GM18508 (cell line): ENCODE measurements around the gene PPP2R5C.

Experiments used
- ATAC-seq: cut with Tn5 transposase; IDR thresholded peaks from one replicate; pipeline ENCODE4 v1.9.1; 2021; ENCODE audit warnings: moderate number of reproducible peaks; ENCODE audit not compliant: insufficient read depth, unreplicated experiment

PPP2R5C gene

DNA sequence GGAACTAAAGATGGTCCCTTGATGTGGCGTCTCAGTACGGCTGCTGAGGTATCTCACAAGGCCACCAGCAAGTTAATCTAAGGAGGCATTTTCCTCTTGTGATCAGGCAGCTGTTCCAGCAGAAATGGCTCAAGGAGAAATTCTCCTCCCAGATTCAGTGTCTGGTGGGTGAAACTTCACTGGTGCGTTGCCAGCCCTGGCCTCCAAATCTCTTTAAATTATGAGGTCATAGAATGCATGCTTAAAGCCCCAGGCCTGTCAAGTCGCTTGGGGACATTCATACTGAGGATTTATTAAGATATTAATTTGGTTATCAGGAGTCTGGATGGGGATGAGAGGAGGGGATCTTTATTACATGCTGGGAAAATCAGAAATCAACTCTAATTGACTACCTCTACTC is 72.9 kb downstream of the PPP2R5C start:
- ATAC-seq: no peak

DNA sequence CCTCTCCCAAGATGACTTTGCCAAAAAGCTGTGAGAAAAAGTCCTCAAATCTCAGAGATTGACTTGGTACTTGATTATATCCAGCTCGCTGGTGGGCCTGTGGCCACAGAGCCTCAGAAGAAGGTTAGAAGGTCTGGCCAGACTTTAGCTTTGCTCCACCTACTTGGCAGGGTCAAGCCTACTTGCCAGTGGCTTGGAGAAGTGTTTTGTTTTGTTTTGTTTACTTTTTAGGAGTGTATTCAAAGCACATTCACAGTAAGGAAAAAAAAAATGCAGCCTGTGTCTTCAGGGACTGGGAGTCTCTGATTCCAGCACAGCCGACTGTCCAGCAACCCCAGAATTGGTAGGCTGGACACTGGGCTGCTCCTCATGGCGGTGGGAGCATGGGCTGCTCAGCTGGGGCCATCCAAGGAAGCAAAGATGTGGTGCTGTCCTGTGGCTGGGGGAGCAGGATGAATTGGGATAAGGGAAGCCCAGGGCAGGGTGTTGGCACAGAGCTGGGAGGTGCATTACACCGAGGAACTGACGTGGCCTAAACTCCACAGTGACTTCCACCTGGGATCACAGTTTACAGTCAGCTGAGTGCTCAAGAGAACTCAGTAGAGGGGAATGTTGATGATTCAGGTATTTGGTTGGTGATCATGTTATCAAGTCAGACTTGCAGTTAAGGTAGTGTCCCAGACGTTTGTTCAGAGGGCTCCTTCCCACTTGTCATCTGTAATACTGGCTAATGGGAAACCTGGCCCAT is 73.5 kb downstream of the PPP2R5C start:
- ATAC-seq: no peak

DNA sequence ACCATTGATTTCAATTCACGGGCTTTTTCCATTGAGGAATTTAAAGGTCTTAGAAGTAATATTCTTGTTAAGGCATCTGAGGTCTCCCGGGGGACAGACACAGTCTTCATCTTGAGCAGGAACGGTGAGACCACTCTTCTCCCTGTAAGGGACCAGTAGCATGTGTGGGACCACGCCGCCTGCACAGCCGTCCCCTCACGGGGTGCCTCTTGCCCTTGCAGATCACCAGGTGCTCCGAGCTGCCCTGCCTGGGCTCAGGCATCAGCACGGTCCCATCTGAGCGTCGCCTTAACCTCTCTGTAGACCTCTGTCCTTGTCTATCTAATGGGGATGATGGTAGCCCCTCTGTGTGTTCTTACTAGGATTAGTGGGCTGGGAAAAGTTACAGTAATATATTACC is 74.1 kb downstream of the PPP2R5C start:
- ATAC-seq: no peak

DNA sequence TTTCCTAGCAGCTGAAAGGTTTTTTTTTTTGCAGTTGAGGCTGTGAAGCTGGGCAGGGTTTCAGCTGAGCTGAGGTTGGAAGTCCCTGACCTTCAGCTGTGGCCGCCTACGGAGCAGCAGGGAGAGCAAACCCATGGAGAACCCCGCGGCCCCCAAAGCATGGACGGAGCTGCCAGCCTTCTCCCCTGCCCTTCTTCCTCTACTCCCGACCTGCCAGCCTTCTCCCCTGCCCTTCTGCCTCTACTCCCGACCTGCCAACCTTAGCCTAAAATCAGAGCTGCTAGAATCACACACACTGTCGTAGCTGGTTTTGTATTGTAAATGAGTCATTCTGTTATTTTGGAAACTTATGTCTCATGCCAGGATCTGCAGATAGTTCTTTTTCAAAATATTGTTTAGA is 74.6 kb downstream of the PPP2R5C start:
- ATAC-seq: no peak

DNA sequence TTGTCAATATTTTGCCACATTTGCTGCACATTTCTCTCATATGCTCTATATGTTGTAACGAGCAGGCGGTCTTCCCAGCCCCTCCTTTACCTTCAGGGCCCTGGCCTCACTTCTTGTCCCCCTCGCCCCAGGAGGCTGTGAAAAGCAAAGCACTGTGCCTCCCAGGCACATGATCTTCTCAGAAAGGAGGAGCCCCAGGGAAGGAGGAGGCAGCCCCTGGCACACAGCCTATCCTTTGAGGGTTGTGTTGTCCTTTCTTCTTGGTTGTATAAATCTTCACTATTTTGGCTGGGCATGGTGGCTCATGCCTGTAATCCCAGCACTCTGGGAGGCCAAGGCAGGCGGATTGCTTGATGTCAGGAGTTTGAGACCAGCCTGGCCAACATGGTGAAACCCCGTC is 77.0 kb downstream of the PPP2R5C start:
- ATAC-seq: no peak

DNA sequence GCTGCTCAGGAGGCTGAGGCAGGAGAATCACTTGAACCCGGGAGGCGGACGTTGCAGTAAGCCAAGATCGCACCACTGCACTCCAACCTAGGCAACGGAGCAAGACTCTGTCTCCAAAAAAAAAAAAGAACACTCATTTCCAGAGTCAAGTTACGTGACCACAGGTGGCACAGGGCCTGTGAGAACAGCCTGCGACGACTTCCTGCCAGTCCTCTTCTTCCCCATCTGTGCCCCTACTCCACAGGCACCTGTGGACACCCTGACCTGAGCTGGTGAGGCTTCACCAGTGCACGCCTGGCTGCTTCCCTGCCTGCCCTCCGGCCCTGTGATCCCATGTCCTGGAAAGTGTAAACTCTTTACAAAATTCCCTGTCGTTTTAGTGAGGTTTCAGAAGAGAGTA is 77.7 kb downstream of the PPP2R5C start:
- no peak for ATAC-seq

DNA sequence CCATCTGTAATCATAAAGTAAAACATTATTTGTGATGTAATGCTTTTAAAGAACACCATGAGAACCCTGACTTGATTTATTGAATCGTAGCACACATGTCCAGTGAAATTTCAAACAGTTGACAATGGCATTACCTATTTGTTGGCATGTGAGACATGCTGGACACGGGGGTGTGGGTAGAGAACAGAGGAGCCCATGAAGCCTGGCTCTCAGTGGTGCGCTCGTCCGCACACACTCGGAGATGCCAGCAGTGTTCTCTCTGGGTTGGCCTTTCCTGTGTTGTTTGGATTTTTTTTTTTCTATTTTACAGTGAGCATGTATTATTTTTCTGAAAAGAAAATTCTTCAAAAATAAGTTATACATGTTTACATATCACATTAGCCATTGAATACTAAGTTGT is 78.2 kb downstream of the PPP2R5C start:
- ATAC-seq: no peak

DNA sequence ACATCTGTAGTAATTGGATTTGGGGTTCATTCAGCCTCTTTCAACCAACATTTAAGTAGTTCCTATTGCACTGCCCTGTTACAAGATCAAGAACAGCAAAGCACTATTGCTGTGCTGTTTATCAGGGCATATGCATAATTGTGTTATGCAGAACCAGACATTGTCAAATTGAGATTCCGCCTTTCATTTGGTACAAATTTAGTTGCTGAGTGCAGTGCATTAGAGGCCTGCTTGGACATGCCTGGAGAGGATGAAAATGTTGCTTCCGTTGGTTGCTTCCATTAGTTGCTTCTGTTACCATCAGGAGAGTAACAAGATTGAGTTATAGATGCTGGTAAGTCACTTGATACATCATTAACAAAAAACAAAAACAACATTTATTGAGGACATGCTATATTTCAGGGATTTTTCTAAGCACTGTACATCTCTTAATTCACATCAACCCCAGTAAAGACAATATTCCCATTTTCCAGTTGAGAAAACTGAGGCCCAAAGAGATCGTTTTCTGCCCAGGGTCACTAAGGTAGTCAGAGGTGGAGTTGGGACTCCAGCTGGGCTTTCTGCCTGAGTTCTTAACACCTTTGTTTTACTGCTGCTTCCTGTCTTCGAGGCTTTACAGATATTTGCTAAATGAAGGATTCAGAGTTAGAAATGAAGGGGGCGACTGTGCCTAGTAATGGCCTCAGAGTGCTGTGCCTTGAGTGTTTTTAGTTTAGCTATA is 79.3 kb downstream of the PPP2R5C start:
- no peak for ATAC-seq

DNA sequence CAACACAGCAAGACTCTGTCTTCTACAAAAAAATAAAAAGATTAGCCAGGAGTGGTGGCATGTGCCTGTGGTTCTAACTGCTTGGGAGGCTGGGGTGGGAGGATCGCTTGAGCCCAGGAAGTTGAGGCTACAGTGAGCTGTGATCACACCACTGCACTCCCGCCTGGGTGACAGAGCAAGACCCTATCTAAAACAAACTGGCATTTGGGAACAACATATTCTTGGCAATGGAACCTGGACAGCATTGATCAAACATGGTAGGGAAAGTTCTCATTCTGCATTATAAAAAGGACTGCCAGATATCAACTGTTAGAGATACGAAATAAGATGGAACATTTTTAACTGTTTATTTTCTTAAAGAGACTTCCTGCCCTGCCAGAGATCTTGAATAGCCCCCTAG is 81.5 kb downstream of the PPP2R5C start:
- no peak for ATAC-seq

DNA sequence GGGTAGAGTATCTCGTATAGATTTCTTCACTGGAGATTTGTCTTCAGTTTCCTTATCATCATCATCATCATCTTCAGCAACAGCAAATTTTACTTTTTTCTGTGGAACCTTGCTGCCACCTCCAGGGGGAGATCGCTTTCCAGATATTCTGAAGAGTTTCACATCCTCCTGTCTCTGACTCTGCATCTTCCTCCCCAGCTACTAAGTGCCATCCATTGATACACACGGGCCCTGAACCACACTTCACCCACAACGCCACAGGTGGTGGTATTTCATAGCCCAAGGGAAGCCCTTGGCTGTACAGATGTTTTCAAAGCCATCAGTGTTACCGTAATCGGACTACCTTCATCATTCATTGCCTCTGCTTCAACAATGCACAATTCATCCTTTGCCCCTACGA is 82.2 kb downstream of the PPP2R5C start:
- peak; percentile 49 for ATAC-seq

DNA sequence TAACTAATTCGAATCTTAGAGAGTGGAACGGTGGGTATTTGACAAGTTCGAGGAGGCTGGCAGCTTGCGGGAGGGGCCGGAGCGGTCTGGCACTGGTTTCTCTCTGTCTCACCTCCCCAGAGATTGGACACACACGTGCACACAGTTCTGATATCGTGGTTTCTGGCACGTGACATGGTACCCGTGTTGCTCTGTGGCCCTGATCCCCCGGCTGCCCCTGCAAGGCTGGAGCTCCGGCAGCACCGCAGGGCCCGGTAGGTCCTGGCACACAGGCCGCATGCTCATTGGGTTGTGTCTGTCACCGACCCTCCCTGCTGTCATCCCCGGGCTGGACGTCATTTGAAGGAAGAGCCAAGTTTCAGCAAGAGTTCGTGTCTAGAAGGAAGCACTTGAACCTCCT is 82.7 kb downstream of the PPP2R5C start:
- ATAC-seq: no peak

DNA sequence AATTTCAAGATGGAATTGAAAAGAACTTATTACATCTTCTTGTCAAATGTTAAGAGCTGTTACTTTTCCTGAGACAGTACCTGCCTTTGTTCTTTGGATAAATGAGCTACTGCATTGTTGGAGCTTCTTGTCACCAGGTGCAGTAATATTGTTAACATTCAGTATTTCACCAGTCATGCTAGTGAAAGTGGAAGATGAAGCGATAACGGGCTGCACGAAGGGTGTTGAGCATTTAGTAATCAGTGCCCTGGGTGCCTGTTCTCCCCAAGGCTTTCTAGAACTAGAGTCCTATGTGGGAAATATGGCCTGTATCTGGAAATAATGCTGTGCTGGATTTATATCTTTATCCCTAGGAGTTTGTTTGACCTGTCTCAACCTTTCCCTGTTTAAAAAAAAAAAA is 83.2 kb downstream of the PPP2R5C start:
- no peak for ATAC-seq

DNA sequence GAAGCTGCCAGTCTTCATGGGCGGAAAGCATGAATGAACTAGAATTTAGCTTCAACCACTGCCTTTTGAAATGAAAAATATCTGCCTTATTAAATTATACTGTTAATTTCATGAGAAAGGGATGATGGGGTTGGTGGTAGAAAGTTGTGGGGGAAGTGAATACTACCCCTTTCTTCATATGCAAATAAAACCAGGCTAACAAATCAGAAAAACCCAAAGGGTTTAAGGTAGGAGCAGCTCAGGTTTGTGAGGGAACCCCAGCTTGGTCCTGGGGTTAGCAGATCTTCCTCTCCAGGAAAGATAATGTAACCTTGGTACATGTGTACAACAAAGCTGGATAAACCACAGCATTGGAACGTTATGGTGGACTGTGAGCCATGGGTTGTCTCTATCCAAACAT is 84.0 kb downstream of the PPP2R5C start:
- no peak for ATAC-seq

DNA sequence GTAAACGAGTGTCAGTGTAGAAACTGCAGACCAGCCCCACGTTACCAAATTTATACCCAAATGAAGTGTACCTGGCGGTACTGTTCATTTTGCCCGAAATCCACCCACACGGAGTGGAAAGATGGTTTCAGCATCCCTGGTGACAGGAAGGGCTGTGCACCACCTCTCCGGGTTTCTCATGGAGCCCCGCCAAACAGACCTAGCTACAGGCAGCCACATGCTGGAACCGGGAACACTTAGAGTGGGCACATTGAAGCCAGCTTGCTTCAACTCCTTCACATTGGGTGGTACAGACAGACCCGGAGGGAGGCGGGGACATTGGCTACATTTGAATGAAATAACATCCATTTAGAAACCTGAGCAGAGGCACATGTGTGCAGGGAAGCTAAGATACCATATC is 84.4 kb downstream of the PPP2R5C start:
- ATAC-seq: no peak

DNA sequence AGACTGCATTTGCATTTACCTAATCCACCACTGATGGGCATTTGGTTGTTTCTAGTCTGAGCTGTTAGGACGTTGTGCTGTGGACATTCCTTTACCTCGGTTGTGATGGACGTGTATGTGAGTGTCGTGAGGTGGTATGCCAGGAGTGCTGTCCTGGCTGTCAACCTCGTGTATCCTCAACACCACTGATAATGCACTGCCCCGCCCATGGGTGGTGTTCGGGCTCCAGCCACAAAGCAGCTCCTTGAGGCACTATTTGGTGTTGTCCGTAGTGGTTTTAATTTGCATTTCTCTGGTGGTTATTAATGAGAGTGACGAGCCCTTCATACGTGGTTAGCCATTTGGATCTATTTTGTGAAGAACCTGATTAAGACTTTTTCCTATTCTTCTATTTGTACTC is 87.6 kb downstream of the PPP2R5C start:
- no peak for ATAC-seq

DNA sequence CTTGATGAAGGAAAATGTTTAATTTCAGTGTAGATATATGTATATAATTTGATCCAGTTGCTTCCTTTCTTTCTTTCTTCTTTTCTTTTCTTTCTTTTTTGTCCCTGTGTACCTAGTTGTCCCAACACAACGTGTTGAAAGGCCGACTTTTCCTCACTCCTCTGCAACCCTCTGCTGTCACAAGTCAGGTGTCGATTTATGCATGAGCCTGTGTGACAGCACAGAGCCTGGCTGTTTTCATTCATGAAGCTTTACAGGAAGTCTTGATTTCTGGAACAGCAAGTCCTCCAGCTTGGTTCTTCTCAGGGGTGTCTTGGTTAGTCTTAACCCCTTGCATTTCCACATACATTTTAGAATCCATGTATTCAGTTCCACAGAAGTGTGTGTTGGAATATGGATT is 88.1 kb downstream of the PPP2R5C start:
- no peak for ATAC-seq

DNA sequence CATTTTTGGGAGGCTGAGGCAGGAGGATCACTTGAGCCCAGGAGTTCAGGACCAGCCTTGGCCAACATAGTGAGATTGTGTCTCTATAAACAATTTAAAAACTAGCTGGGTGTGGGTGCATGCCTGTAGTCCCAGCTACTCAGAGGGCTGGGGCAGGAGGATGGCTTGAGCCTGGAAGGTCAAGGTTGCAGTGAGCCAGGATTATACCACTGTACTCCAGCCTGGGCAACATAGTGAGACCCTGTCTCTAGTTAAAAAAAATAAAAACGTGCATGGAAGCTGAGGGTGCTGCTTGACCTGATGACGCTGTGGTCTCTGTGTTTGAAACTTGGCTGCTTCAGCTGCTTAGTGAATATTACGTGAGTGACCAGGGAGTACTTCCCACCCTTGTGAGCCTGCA is 89.7 kb downstream of the PPP2R5C start:
- no peak for ATAC-seq

DNA sequence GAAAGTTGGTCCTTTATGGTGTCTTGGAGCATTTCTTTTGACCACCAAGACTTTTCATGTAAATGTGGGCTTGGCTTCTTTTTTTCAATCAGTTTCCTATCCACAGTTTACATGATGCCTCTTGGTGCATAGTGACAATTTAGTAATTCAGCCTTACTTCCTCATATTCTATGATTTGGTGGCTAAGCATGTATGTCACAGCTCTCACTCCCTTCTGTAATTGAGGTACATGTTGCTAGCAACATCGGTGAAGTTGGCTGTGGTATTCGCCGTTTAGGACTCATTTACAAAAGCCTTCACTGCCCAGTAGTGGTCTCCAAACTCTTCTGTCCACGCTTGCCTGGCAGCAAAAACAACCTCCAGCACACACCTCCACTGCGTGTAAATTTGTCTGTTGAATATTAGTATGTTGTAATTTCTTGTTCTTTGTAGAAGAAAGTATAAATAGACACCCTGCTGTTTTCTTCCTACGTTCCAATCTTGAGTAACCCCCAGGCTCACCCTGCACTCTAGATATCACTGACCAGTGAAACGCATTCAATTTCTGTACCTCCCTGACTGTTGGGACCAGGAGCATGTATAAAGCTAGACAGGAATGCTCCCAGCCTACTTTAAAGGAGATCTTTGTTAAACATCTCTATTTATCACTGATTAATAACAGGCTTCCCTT is 90.4 kb downstream of the PPP2R5C start:
- ATAC-seq: no peak

DNA sequence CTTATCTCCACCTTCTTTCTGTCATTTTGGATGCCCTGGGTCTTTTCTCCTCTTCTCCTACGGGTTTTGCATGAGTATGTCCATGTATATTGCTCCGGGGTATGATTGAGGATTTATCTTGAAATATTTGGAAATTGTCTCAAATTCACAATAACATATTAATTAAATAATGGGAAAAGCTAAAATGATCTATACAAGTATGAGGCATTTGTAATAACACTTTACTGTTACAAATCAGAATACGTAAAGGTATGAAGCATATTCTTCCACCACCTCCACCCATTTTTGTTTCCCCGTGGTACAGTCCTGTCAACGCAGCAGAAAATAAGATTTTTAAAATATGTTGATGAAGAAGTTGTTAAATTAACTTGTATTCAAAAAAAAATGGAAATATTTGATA is 91.3 kb downstream of the PPP2R5C start:
- ATAC-seq: no peak

DNA sequence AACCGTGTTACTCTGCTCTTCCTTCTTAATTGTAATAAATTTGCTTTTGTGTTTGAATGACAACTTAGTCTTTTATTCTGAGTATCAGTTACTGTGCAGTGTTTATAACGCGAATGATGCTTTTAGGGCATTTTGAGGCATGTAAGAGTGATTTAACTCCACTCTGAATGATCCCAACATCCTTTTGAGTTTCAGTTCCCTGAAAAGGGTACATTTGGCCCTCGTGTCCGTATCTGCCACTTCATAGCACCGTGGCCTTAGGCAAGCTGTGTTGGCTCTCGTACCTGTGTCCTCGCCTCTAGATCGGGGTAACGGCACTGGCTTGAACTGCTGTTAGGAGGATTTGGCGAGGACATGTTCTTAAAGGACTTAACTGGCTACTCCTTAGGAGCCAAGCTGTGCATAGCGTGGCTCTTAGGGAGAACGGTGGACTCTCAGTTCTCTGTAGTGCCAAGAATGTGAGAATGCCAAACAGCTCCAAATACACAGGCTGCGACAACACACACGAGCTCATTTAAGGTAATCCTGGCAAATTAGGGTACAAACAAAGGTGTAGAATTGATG is 92.0 kb downstream of the PPP2R5C start:
- ATAC-seq: no peak

DNA sequence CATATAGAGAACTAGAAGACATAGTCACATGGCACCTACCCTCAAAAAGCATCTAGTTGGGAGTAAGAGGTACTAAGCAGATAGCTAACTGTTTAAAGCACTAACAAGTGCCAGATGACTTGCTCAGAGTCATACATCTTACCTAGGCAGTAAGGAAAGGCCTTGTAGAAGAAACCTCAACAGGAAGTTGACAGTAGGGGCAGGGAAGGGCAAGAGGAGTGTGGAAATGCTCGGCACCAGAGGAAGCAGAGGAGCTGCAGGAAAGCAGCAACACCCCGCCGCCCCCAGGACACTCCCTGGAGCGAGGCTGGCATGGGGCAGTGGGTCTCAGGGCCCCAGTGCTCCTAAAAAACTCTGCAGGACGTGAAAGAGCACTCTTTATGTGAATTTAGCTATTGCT is 92.9 kb downstream of the PPP2R5C start:
- ATAC-seq: no peak
